IMR-90 (cell line): ENCODE data around the gene CDH22.

ENCODE experiments used
- CEBPB ChIP-seq: IDR thresholded peaks from 2 replicates; pipeline ENCODE4 v1.6.1; 2012; ENCODE audit warnings: low read depth, low read length, improper control_type of control experiment
- CHD1 ChIP-seq: IDR thresholded peaks from 2 replicates; pipeline ENCODE4 v1.6.1; 2012; ENCODE audit warnings: low read depth, low read length, improper control_type of control experiment
- CTCF ChIP-seq: conservative IDR thresholded peaks from 2 replicates; pipeline ENCODE4 v1.5.1; 2012; ENCODE audit warnings: mild to moderate bottlenecking, low read depth, low read length, improper control_type of control experiment
- MXI1 ChIP-seq: IDR thresholded peaks from 2 replicates; pipeline ENCODE4 v1.6.1; 2012; ENCODE audit warnings: low read depth, mild to moderate bottlenecking, low read length, moderate library complexity, borderline replicate concordance
- POLR2A ChIP-seq: IDR thresholded peaks from 2 replicates; pipeline ENCODE4 v1.6.1; 2012; ENCODE audit warnings: mild to moderate bottlenecking, low read depth, low read length
- RAD21 ChIP-seq: IDR thresholded peaks from 2 replicates; pipeline ENCODE4 v1.6.1; 2012; ENCODE audit warnings: low read length, improper control_type of control experiment
- RFX5 ChIP-seq: IDR thresholded peaks from 2 replicates; pipeline ENCODE4 v1.8.0; 2012; ENCODE audit warnings: low read depth, mild to moderate bottlenecking, low read length, moderate library complexity
- SMC3 ChIP-seq: fragments of 150-350 bp; IDR thresholded peaks from 2 replicates; pipeline ENCODE4 v1.6.1; 2016; ENCODE audit warnings: low read depth, mild to moderate bottlenecking, antibody characterized with exemption, low read length, moderate library complexity
- USF2 ChIP-seq: fragments of 150-350 bp; IDR thresholded peaks from 2 replicates; pipeline ENCODE4 v1.6.1; 2017; ENCODE audit warnings: mild to moderate bottlenecking, antibody characterized with exemption, low read length, low read depth

- TF ChIP-seq CTCF = no peak
- TF ChIP-seq POLR2A = no peak
- TF ChIP-seq RFX5 = no peak
- TF ChIP-seq SMC3 = no peak
- TF ChIP-seq CEBPB = no peak
- TF ChIP-seq RAD21 = no peak
- no peak for TF ChIP-seq USF2
- TF ChIP-seq CHD1 = no peak
- no peak for TF ChIP-seq MXI1
Observed at GRCh38 chr20:46188866-46189541, 119.3 kb downstream of the CDH22 start.
